T-cell (primary cell): ENCODE results near the gene FAM110D. TPM values are rescaled to one million over a fixed set of nuclear protein-coding genes. Genes with fewer than 3 reads are reported as not detected.

Experiments used
- ATAC-seq, 4 experiments: fragments of 200-7000 bp in 3 of 4; fragments of 150-1000 bp in 1 of 4; cut with Tn5 transposase; replicated peaks in 1 of 4; 1 replicate in 3 of 4; 2 replicates in 1 of 4; pipeline ENCODE4 v1.10.0; 2021; ENCODE audit warnings: moderate library complexity in 3 of 4, mild to moderate bottlenecking in 2 of 4, moderate number of reproducible peaks in 1 of 4
- CTCF ChIA-PET, 2 donors: fragments of 300-600 bp; sonication (Branson Sonifier 250); formaldehyde crosslinking; loops; one replicate each; lab custom pipeline; 2022; ENCODE audit warnings: antibody characterized with exemption in 2 of 2; lab: Charles Lee
- POLR2A ChIA-PET, 2 donors: fragments of 300-600 bp; sonication (Branson Sonifier 250); formaldehyde crosslinking; loops; one replicate each; lab custom pipeline; 2022; ENCODE audit warnings: antibody characterized with exemption in 2 of 2; lab: Charles Lee
- DNase-seq, 35 experiments: peaks; one replicate each; pipeline versions ENCODE4 v3.0.0 to v3.0.0-alpha.2; 2013 to 2023
- H3K27ac ChIP-seq: one replicate; pipeline ENCODE4 v1.5.1; 2013; ENCODE audit warnings: low read length
- H3K27me3 ChIP-seq, 2 experiments: replicated peaks in 1 of 2; 1 replicate in 1 of 2; 2 replicates in 1 of 2; pipeline versions ENCODE4 v1.6.1 to v1.7.0; 2013; ENCODE audit warnings: low read length in 1 of 2, mixed read lengths in 1 of 2; ENCODE audit not compliant: control insufficient read depth in 2 of 2, insufficient read depth in 2 of 2; ENCODE audit errors: extremely low read depth in 1 of 2
- H3K36me3 ChIP-seq, 2 donors: 1 replicate in 1 of 2; 2 replicates in 1 of 2; pipeline versions ENCODE4 v1.6.1 to v1.7.0; 2013; ENCODE audit warnings: low read length in 1 of 2; ENCODE audit not compliant: control insufficient read depth in 2 of 2, insufficient read depth in 1 of 2; ENCODE audit errors: extremely low read depth in 1 of 2
- H3K4me1 ChIP-seq, 2 experiments: 1 replicate in 1 of 2; 2 replicates in 1 of 2; pipeline versions ENCODE4 v1.6.1 to v1.7.0; 2013; ENCODE audit warnings: low read length in 2 of 2, mixed read lengths in 1 of 2; ENCODE audit not compliant: insufficient read depth in 2 of 2, control insufficient read depth in 1 of 2; ENCODE audit errors: extremely low read depth in 1 of 2
- H3K4me3 ChIP-seq, 2 donors: 1 replicate in 1 of 2; 2 replicates in 1 of 2; pipeline versions ENCODE4 v1.5.1 to v1.7.0; 2013; ENCODE audit warnings: mild to moderate bottlenecking in 2 of 2, low read length in 1 of 2, moderate library complexity in 1 of 2; ENCODE audit not compliant: control insufficient read depth in 1 of 2; ENCODE audit errors: extremely low read depth in 1 of 2
- H3K9me3 ChIP-seq: 2 replicates; pipeline ENCODE4 v1.7.0; 2013
- H3K27ac Mint-ChIP-seq, 2 donors: one replicate each; pipeline ENCODE4 v1.8.0; 2020 to 2021; ENCODE audit warnings: mild to moderate bottlenecking in 2 of 2, mixed read lengths in 2 of 2
- H3K27me3 Mint-ChIP-seq, 2 donors: one replicate each; pipeline ENCODE4 v1.8.0; 2021 to 2022; ENCODE audit warnings: mixed read lengths in 2 of 2
- H3K36me3 Mint-ChIP-seq: one replicate; pipeline ENCODE4 v1.8.0; 2021; ENCODE audit warnings: mixed read lengths
- H3K4me1 Mint-ChIP-seq, 3 donors: one replicate each; pipeline ENCODE4 v1.8.0; 2020 to 2022; ENCODE audit warnings: mixed read lengths in 3 of 3, mild to moderate bottlenecking in 1 of 3
- H3K4me3 Mint-ChIP-seq, 3 donors: one replicate each; pipeline ENCODE4 v1.8.0; 2020 to 2022; ENCODE audit warnings: mild to moderate bottlenecking in 3 of 3, mixed read lengths in 3 of 3, moderate library complexity in 3 of 3
- H3K9me3 Mint-ChIP-seq, 3 donors: one replicate each; pipeline ENCODE4 v1.8.0; 2020 to 2022; ENCODE audit warnings: mixed read lengths in 3 of 3
- WGBS: methylation state at CpG from one replicate; pipeline ENCODE4 v1.1.5; 2013; ENCODE audit warnings: missing lambda C conversion rate; ENCODE audit not compliant: insufficient coverage; 5-methylcytosine and 5-hydroxymethylcytosine counted together
- total RNA-seq, 35 experiments: library from RNA in 6 of 35; stranded (reverse) in 6 of 35; fragments of 120-200 nt in 1 of 35; gene quantifications; one replicate each; pipeline versions ENCODE4 v1.2.1 to v1.2.4 and lab custom pipeline; 2013 to 2026

The FAM110D gene
- total RNA-seq, 5 donors from 2014 or later (not counting 1 experiment from before 2014, with no cell fraction given) = 0.09 TPM; not detected in 4

GRCh38 chr1:26189751-26190275 lies 30.9 kb downstream of the FAM110D start:
- DNase-seq (no peak), ATAC-seq (no peak)
- Histone ChIP-seq H3K27me3 (peaks cover 0 to 2% of the 10 kb centered on the region in 2 experiments), H3K4me1 (peaks cover 0 to 7% of the 10 kb centered on the region in 2 experiments), H3K9me3 (no peaks in the 10 kb centered on the region), H3K27ac (no peak overlapping the region), H3K36me3 (peaks cover 0 to 2% of the 10 kb centered on the region in 2 donors), H3K4me3 (no peak overlapping the region)
- Mint-ChIP-seq H3K9me3 (no peaks in the 10 kb centered on the region), H3K4me1 (peaks cover 0 to 15% (median 10%) of the 10 kb centered on the region in 3 donors), H3K27me3 (no peaks in the 10 kb centered on the region), H3K4me3 (no peak overlapping the region), H3K36me3 (no peaks in the 10 kb centered on the region), H3K27ac (no peak overlapping the region)
- ChIA-PET CTCF (interaction anchor here in 1 of 2 donors (1.0 kb wide), 1 partner anchor 44 kb away, joined by 4 read pairs; the partner anchor contains the start of gene CEP85), POLR2A (no interaction called here)
- WGBS = no CpG with 5 or more reads among the region's 7 CpGs

DNA sequence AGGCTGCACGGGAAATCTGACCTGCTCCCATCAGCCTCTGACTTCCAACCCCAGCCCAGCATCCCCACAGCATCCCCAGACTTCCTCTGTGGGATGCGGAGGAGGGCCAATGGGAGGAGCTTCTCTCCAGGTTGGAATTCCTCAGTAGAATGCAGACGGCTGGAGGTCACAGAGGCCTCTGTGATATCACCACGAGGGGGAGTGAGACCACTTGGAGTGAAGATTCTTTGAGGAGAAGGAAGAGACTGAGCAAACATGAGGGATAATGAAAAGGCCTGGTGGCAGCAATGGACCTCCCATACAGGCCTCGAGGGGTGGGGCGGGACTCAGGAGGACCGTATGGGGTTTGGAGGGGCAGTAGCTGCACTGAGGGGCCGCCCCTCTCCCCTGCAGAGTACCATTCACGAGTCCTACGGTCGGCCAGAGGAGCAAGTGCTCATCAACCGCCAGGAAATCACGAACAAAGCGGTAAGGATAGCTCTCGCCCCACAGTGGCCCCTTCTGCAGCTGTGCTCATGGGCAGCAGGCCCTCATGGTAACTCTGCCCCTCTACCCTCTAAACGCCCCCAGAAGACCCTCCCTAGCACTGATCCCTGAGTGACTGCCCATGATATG lies 31.6 kb downstream of the FAM110D start, which contains the start of gene CATSPER4:
Gene CATSPER4, plus strand, starts transcription at position 230 of the 615 bp plus-strand sequence. Its CDS starts 26 bp downstream, at position 256.
- H3K4me3 Mint-ChIP-seq = no peak within 1 kb of the TSS
- DNase-seq (peak in 3 of 35 experiments; percentile 7 to 39 (median 10)), ATAC-seq (peak in 2 of 4 experiments; percentile 46 to 53)
- Histone ChIP-seq H3K27ac (no peak within 1 kb of the TSS), H3K27me3 (peaks cover 0 to 2% of the 10 kb centered on the region in 2 experiments), H3K4me1 (peaks cover 0 to 7% of the 10 kb centered on the region in 2 experiments), H3K9me3 (no peaks in the 10 kb centered on the region), H3K36me3 (peaks cover 0 to 2% of the 10 kb centered on the region in 2 donors), H3K4me3 (no peak within 1 kb of the TSS)
- peaks cover 0 to 2% of the 10 kb centered on the region in 2 donors for H3K27me3 Mint-ChIP-seq
- H3K4me1 Mint-ChIP-seq = peaks cover 0 to 15% (median 10%) of the 10 kb centered on the region in 3 donors
- ChIA-PET POLR2A (no interaction called here), CTCF (interaction anchor here in 1 of 2 donors (0.6 kb wide), 1 partner anchor 130 kb away, joined by 4 read pairs; no protein-coding TSS in a partner anchor)
- no peak within 1 kb of the TSS for H3K27ac Mint-ChIP-seq
- no peaks in the 10 kb centered on the region for H3K36me3 Mint-ChIP-seq
- 76% methylated on average over 11 of the region's 16 CpGs for WGBS
- H3K9me3 Mint-ChIP-seq = no peaks in the 10 kb centered on the region

DNA sequence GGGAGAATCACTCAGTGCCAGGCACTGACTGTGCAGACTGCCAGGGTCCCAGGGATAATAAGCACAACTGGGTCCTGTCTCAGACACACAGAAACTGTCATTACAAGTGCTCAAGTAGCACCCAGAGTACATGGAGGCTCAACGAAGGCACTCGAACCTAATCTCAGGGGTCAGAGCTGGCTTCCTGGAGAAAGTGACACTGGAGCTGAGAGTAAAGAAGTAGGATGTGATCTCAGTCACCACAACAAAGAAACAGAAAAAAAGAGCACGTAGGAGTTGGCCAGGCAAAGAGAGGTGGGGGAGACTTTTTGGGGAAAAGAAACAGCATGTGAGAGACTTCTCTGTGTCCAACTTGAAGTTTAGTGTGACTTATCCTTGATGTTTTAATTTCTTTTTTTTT lies 32.9 kb downstream of the FAM110D start:
- H3K4me3 Mint-ChIP-seq = no peak overlapping the region

GRCh38 chr1:26195805-26196204 lies 36.9 kb downstream of the FAM110D start:
- Histone ChIP-seq H3K27ac (no peak overlapping the region), H3K27me3 (peaks cover 0 to 16% of the 10 kb centered on the region in 2 experiments), H3K36me3 (no peaks in the 10 kb centered on the region), H3K4me1 (peaks cover 0 to 13% of the 10 kb centered on the region in 2 experiments), H3K4me3 (no peak overlapping the region), H3K9me3 (no peaks in the 10 kb centered on the region)
- no peak for DNase-seq
- CTCF ChIA-PET = interaction anchor here in 1 of 2 donors (0.7 to 0.9 kb wide), 2 partner anchors 39 to 112 kb away, joined by 4 to 8 read pairs; partner anchors contain the start of gene CEP85
- no CpG with 5 or more reads among the region's 3 CpGs for WGBS
- no peak for ATAC-seq
- Mint-ChIP-seq H3K4me3 (no peak overlapping the region), H3K4me1 (peaks cover under 1 to 23% (median 21%) of the 10 kb centered on the region in 3 donors), H3K36me3 (no peaks in the 10 kb centered on the region), H3K27ac (no peak overlapping the region), H3K27me3 (peaks cover 0 to 2% of the 10 kb centered on the region in 2 donors), H3K9me3 (no peaks in the 10 kb centered on the region)
- POLR2A ChIA-PET = no interaction called here

More for the DNA sequence above, 32.9 kb downstream of the FAM110D start:
- peaks cover 0 to 15% (median 10%) of the 10 kb centered on the region in 3 donors for H3K4me1 Mint-ChIP-seq
- no peaks in the 10 kb centered on the region for H3K36me3 Mint-ChIP-seq
- WGBS = 0% methylated on average over 3 of the region's 3 CpGs
- H3K27ac Mint-ChIP-seq = peak overlapping the region in 1 of 2 donors; percentile 6
- ATAC-seq (no peak), DNase-seq (no peak)
- no peaks in the 10 kb centered on the region for H3K9me3 Mint-ChIP-seq
- Histone ChIP-seq H3K4me3 (no peak overlapping the region), H3K4me1 (peaks cover 0 to 7% of the 10 kb centered on the region in 2 experiments), H3K27ac (no peak overlapping the region), H3K27me3 (peaks cover 0 to 2% of the 10 kb centered on the region in 2 experiments), H3K36me3 (no peaks in the 10 kb centered on the region), H3K9me3 (no peaks in the 10 kb centered on the region)
- CTCF ChIA-PET = interaction anchor here in 1 of 2 donors (0.6 to 0.7 kb wide), 2 partner anchors 127 to 834 kb away, joined by 3 to 5 read pairs; no protein-coding TSS in a partner anchor
- POLR2A ChIA-PET = interaction anchor here in 1 of 2 donors (0.7 kb wide), 1 partner anchor 19 kb away, joined by 3 read pairs; no protein-coding TSS in a partner anchor
- H3K27me3 Mint-ChIP-seq = peaks cover 0 to 2% of the 10 kb centered on the region in 2 donors

- 94% methylated on average over 2 of the region's 3 CpGs for WGBS
- H3K4me1 ChIP-seq = peaks cover under 1 to 21% of the 10 kb centered on the region in 2 experiments
- no peak overlapping the region for H3K4me3 ChIP-seq
- ChIA-PET POLR2A (no interaction called here), CTCF (no interaction called here)
- no peak for DNase-seq
- Mint-ChIP-seq H3K27me3 (peaks cover 0 to 2% of the 10 kb centered on the region in 2 donors), H3K36me3 (no peaks in the 10 kb centered on the region), H3K27ac (no peak overlapping the region), H3K4me1 (peaks cover 15 to 31% (median 23%) of the 10 kb centered on the region in 3 donors), H3K4me3 (no peak overlapping the region), H3K9me3 (no peaks in the 10 kb centered on the region)
- no peaks in the 10 kb centered on the region for H3K9me3 ChIP-seq
- peaks cover 0 to 16% of the 10 kb centered on the region in 2 experiments for H3K27me3 ChIP-seq
- no peak for ATAC-seq
- H3K27ac ChIP-seq = no peak overlapping the region
- H3K36me3 ChIP-seq = no peaks in the 10 kb centered on the region
Measured at GRCh38 chr1:26197301-26197700, 38.4 kb downstream of the FAM110D start.

- no peak overlapping the region for H3K27ac ChIP-seq
- no peaks in the 10 kb centered on the region for H3K9me3 ChIP-seq
- ChIA-PET POLR2A (no interaction called here), CTCF (no interaction called here)
- no peak for ATAC-seq
- Mint-ChIP-seq H3K27me3 (peaks cover 0 to 2% of the 10 kb centered on the region in 2 donors), H3K4me1 (peaks cover 20 to 36% (median 28%) of the 10 kb centered on the region in 3 donors), H3K4me3 (no peak overlapping the region), H3K9me3 (no peaks in the 10 kb centered on the region), H3K36me3 (no peaks in the 10 kb centered on the region), H3K27ac (no peak overlapping the region)
- H3K27me3 ChIP-seq = peaks cover 0 to 16% of the 10 kb centered on the region in 2 experiments
- DNase-seq = no peak
- no peaks in the 10 kb centered on the region for H3K36me3 ChIP-seq
- no peak overlapping the region for H3K4me3 ChIP-seq
- 91% methylated on average over 10 of the region's 11 CpGs for WGBS
- H3K4me1 ChIP-seq = peaks cover 4 to 26% of the 10 kb centered on the region in 2 experiments
Measured at GRCh38 chr1:26197813-26198212, 38.9 kb downstream of the FAM110D start.
